ENCODE data around the gene IL36G.

IL36G gene

DNA sequence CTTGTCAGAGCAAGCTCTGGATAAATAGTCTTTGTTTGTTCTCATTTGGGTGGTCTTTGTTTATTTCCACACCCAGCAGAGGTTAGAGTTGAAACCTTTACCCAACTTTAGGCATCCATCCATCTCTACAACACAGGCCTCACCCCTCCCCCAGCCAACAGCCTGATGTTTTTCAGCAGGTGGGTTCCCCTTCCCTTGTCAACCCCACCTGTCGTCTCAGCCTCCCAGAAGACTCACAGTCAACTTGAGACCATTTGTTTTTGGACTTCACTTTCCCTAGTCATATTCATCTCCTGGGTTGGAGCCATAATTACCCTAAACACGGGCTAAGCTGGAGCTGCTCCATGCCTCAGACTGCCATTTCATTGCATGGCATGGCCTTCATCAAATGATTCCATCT is 31.7 kb upstream of the IL36G start:
- peaks cover 12% of the 10 kb centered on the region for H3K9me3 ChIP-seq (ENCODE audit: insufficient read depth, low read length, severe bottlenecking)
- H4K20me1 ChIP-seq (ENCODE audit: insufficient read depth, low read length), result no peaks in the 10 kb centered on the region
- H3K4me1 ChIP-seq (ENCODE audit: insufficient read depth, low read length), result no peaks in the 10 kb centered on the region
- DNase-seq (no peak), ATAC-seq (ENCODE audit: insufficient read depth, low read depth) (no peak)
- no peaks in the 10 kb centered on the region for H3K79me2 ChIP-seq (ENCODE audit: insufficient read depth, low read length)
- no peak overlapping the region for H3K9ac ChIP-seq (ENCODE audit: low read depth, low read length)
- no peak for TF ChIP-seq EZH2 (IDR thresholded peaks at IDR 0.05; ENCODE audit: borderline replicate concordance, low read depth, low read length, severe bottlenecking)
- TF ChIP-seq, protein P1, sequence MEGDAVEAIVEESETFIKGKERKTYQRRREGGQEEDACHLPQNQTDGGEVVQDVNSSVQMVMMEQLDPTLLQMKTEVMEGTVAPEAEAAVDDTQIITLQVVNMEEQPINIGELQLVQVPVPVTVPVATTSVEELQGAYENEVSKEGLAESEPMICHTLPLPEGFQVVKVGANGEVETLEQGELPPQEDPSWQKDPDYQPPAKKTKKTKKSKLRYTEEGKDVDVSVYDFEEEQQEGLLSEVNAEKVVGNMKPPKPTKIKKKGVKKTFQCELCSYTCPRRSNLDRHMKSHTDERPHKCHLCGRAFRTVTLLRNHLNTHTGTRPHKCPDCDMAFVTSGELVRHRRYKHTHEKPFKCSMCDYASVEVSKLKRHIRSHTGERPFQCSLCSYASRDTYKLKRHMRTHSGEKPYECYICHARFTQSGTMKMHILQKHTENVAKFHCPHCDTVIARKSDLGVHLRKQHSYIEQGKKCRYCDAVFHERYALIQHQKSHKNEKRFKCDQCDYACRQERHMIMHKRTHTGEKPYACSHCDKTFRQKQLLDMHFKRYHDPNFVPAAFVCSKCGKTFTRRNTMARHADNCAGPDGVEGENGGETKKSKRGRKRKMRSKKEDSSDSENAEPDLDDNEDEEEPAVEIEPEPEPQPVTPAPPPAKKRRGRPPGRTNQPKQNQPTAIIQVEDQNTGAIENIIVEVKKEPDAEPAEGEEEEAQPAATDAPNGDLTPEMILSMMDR (IDR thresholded peaks at IDR 0.05; ENCODE audit: borderline replicate concordance, extremely low read depth, low read length, poor library complexity, severe bottlenecking), result no peak
- H3K36me3 ChIP-seq (ENCODE audit: insufficient read depth, low read length), result no peaks in the 10 kb centered on the region
- no peak overlapping the region for H3K27ac ChIP-seq (ENCODE audit: low read length)
- no peak overlapping the region for H3K4me3 ChIP-seq (ENCODE audit: low read depth in 1 of 2, low read length in 2 of 2)
- H3K4me2 ChIP-seq (ENCODE audit: insufficient read depth, low read length), result no peak overlapping the region
- no peak overlapping the region for H2AFZ ChIP-seq (ENCODE audit: low read depth, low read length)
- no peaks in the 10 kb centered on the region for H3K27me3 ChIP-seq (ENCODE audit: insufficient read depth, low read length, poor library complexity)

DNA sequence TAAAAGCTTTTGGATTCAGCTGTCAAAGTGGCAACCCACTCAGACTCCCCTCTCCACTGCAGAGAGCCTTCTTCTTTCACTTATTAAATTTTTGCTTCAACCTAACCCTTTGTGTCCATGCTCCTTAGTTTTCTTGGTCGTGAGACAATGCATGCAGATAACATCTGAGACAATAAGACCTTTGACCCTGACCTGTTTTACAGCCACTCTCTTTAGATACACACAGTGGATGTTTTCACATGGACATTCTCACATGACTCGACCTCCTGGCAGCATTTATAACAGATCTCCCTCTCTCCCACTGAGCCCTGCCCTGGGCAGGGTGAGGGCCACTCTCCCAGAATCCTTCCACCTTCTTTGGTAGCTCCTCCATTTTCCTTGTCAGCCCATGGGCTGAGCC is 30.4 kb upstream of the IL36G start:
- Histone ChIP-seq H3K36me3 (ENCODE audit: insufficient read depth, low read length) (no peaks in the 10 kb centered on the region), H4K20me1 (ENCODE audit: insufficient read depth, low read length) (no peaks in the 10 kb centered on the region), H3K4me3 (ENCODE audit: low read depth in 1 of 2, low read length in 2 of 2) (no peak overlapping the region), H2AFZ (ENCODE audit: low read depth, low read length) (no peak overlapping the region), H3K9me3 (ENCODE audit: insufficient read depth, low read length, severe bottlenecking) (peaks cover 12% of the 10 kb centered on the region), H3K79me2 (ENCODE audit: insufficient read depth, low read length) (no peaks in the 10 kb centered on the region), H3K9ac (ENCODE audit: low read depth, low read length) (no peak overlapping the region), H3K4me2 (ENCODE audit: insufficient read depth, low read length) (no peak overlapping the region), H3K27me3 (ENCODE audit: insufficient read depth, low read length, poor library complexity) (no peaks in the 10 kb centered on the region), H3K4me1 (ENCODE audit: insufficient read depth, low read length) (no peaks in the 10 kb centered on the region), H3K27ac (ENCODE audit: low read length) (no peak overlapping the region)
- ATAC-seq (ENCODE audit: insufficient read depth, low read depth), result no peak
- TF ChIP-seq, protein P1 (IDR thresholded peaks at IDR 0.05; ENCODE audit: borderline replicate concordance, extremely low read depth, low read length, poor library complexity, severe bottlenecking), result no peak
- no peak for TF ChIP-seq EZH2 (IDR thresholded peaks at IDR 0.05; ENCODE audit: borderline replicate concordance, low read depth, low read length, severe bottlenecking)
- no peak for DNase-seq

DNA sequence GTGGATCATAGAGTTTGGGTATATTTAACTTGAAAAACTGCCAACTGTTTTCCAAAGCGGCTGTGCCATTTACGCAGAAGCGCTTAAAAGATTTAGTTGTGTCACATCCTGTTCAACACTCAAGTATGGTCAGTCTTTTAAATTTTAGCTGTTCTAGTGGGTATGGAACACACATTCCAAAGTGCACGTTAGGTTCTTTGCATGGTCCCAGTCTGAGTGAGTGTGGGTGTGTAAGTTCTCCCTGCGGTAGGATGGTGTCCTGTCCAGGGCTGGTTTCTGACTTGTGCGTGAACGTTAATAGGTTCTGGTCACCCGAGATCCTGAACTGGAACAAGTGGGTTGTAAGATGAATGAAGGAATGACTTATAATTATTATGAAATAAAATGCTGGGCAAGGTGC is 28.4 kb upstream of the IL36G start:
- TF ChIP-seq, protein P1 (IDR thresholded peaks at IDR 0.05; ENCODE audit: borderline replicate concordance, extremely low read depth, low read length, poor library complexity, severe bottlenecking), result no peak
- no peak for TF ChIP-seq EZH2 (IDR thresholded peaks at IDR 0.05; ENCODE audit: borderline replicate concordance, low read depth, low read length, severe bottlenecking)
- Histone ChIP-seq H3K27me3 (ENCODE audit: insufficient read depth, low read length, poor library complexity) (no peaks in the 10 kb centered on the region), H3K79me2 (ENCODE audit: insufficient read depth, low read length) (no peaks in the 10 kb centered on the region), H3K27ac (ENCODE audit: low read length) (no peak overlapping the region), H3K36me3 (ENCODE audit: insufficient read depth, low read length) (no peaks in the 10 kb centered on the region), H2AFZ (ENCODE audit: low read depth, low read length) (no peak overlapping the region), H3K9ac (ENCODE audit: low read depth, low read length) (no peak overlapping the region), H4K20me1 (ENCODE audit: insufficient read depth, low read length) (no peaks in the 10 kb centered on the region), H3K4me2 (ENCODE audit: insufficient read depth, low read length) (no peak overlapping the region), H3K4me1 (ENCODE audit: insufficient read depth, low read length) (no peaks in the 10 kb centered on the region), H3K9me3 (ENCODE audit: insufficient read depth, low read length, severe bottlenecking) (peaks cover 12% of the 10 kb centered on the region), H3K4me3 (ENCODE audit: low read depth in 1 of 2, low read length in 2 of 2) (no peak overlapping the region)
- ATAC-seq (ENCODE audit: insufficient read depth, low read depth) (no peak), DNase-seq (no peak)

DNA sequence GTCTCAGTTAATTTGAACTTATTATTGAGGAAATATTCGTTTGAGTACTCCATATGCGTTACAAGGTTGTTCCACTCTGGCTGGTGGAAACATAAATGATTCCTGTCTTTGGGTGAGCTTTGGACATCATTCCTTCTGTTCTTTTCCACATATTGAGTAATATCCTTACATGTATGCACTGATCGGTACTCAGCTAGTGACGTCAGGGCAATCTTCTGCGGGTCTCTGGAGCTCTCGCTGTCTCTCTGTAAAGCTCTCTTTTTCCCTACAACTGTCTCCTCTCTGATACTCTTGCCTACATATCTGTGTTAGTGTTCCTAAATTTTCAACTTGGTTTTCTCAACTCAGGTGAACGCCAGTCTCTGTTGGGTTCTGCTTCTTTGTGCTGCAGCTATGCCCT is 23.4 kb upstream of the IL36G start:
- H3K4me1 ChIP-seq (ENCODE audit: insufficient read depth, low read length), result no peaks in the 10 kb centered on the region
- H3K9ac ChIP-seq (ENCODE audit: low read depth, low read length), result no peak overlapping the region
- H3K27ac ChIP-seq (ENCODE audit: low read length), result no peak overlapping the region
- no peak for TF ChIP-seq EZH2 (IDR thresholded peaks at IDR 0.05; ENCODE audit: borderline replicate concordance, low read depth, low read length, severe bottlenecking)
- TF ChIP-seq, protein P1 (IDR thresholded peaks at IDR 0.05; ENCODE audit: borderline replicate concordance, extremely low read depth, low read length, poor library complexity, severe bottlenecking), result no peak
- no peaks in the 10 kb centered on the region for H3K79me2 ChIP-seq (ENCODE audit: insufficient read depth, low read length)
- DNase-seq, result no peak
- no peaks in the 10 kb centered on the region for H3K9me3 ChIP-seq (ENCODE audit: insufficient read depth, low read length, severe bottlenecking)
- no peak overlapping the region for H2AFZ ChIP-seq (ENCODE audit: low read depth, low read length)
- peaks cover 6% of the 10 kb centered on the region for H3K27me3 ChIP-seq (ENCODE audit: insufficient read depth, low read length, poor library complexity)
- H3K4me2 ChIP-seq (ENCODE audit: insufficient read depth, low read length), result no peak overlapping the region
- no peak for ATAC-seq (ENCODE audit: insufficient read depth, low read depth)
- no peak overlapping the region for H3K4me3 ChIP-seq (ENCODE audit: low read depth in 1 of 2, low read length in 2 of 2)
- no peaks in the 10 kb centered on the region for H4K20me1 ChIP-seq (ENCODE audit: insufficient read depth, low read length)
- no peaks in the 10 kb centered on the region for H3K36me3 ChIP-seq (ENCODE audit: insufficient read depth, low read length)

Data from DND-41 (cell line).